Measurements from ENCODE around the gene P2RY14. TPM values are rescaled to one million over a fixed set of nuclear protein-coding genes. Genes with fewer than 3 reads are reported as not detected.

Gene P2RY14
- total RNA-seq, 1 experiment from 2014 or later, result not detected

DNA sequence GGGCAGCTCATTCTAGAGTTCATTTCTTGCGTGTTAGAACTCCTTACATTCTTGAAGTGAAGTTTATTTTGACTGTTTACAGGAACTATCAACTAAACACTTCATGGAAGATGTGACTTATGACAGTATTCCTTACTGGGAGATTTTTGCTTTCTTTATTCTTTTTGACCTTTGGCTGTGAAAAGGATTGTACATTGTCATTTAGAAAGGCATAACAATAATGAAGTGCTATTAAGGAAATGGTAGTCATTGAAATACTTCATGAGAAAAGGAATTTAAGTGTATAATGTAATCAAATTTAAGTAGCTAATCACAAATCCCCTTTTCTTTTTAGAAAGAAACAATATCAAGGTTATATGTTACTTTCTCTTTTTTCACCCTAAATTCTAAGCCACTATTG is 11.3 kb downstream of the P2RY14 start:
- H3K4me3 ChIP-seq, result no peak overlapping the region
- no peaks in the 10 kb centered on the region for H3K36me3 ChIP-seq (ENCODE audit: low read depth)
- intact Hi-C loops (cut with micrococcal nuclease; ENCODE audit: unreplicated experiment), result no loop called here
- DNase-seq, result no peak
- POLR2A ChIA-PET (ENCODE audit: unreplicated experiment), result no interaction called here
- H3K27ac ChIP-seq, result no peak overlapping the region
- CTCF ChIA-PET, result interaction anchor here (0.6 kb wide), 1 partner anchor 99 kb away, joined by 3 read pairs; no protein-coding TSS in a partner anchor
- no peaks in the 10 kb centered on the region for H3K9me3 ChIP-seq (ENCODE audit: insufficient read depth, low read depth)
- H3K79me2 ChIP-seq (ENCODE audit: low read depth), result no peaks in the 10 kb centered on the region
- H2AFZ ChIP-seq, result no peak overlapping the region
- H3K27me3 ChIP-seq (ENCODE audit: insufficient read depth, low read depth), result no peaks in the 10 kb centered on the region
- H3F3A ChIP-seq (ENCODE audit: insufficient read depth, low read depth), result no peaks in the 10 kb centered on the region
- no peak overlapping the region for H3K4me2 ChIP-seq
- no peaks in the 10 kb centered on the region for H4K20me1 ChIP-seq (ENCODE audit: insufficient read depth)
- H3K9me2 ChIP-seq (ENCODE audit: insufficient read depth), result no peaks in the 10 kb centered on the region
- H3K4me1 ChIP-seq (replicated peaks; ENCODE audit: insufficient read depth), result no peaks in the 10 kb centered on the region
- BruUV-seq (replicated peaks), result no TSS peak
- TF ChIP-seq EZH2 (IDR thresholded peaks at IDR 0.05; ENCODE audit: low read depth), result no peak
- TF ChIP-seq, protein P1, sequence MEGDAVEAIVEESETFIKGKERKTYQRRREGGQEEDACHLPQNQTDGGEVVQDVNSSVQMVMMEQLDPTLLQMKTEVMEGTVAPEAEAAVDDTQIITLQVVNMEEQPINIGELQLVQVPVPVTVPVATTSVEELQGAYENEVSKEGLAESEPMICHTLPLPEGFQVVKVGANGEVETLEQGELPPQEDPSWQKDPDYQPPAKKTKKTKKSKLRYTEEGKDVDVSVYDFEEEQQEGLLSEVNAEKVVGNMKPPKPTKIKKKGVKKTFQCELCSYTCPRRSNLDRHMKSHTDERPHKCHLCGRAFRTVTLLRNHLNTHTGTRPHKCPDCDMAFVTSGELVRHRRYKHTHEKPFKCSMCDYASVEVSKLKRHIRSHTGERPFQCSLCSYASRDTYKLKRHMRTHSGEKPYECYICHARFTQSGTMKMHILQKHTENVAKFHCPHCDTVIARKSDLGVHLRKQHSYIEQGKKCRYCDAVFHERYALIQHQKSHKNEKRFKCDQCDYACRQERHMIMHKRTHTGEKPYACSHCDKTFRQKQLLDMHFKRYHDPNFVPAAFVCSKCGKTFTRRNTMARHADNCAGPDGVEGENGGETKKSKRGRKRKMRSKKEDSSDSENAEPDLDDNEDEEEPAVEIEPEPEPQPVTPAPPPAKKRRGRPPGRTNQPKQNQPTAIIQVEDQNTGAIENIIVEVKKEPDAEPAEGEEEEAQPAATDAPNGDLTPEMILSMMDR (conservative IDR thresholded peaks at IDR 0.05), result no peak

DNA sequence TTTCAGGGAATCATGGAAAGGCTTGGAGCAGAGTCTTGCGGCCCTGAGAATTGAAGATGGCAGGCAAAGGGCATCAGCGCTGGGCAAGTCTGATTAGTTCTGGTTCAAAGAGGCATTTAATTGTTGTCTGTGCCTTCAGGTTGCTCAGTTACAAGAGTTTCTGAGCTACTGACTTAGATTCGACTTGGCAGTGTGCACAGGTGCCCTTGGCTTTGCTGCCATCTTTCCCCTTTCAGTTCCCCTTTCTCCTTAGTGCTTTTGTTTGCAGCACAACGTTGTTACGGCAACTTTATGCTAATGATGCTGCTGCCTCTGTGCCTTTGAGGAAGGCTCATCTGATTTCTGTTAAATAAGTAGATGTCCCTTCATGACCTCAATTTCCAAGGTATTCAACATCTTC is 12.5 kb downstream of the P2RY14 start:
- no peaks in the 10 kb centered on the region for H3K27me3 ChIP-seq (ENCODE audit: insufficient read depth, low read depth)
- no peaks in the 10 kb centered on the region for H4K20me1 ChIP-seq (ENCODE audit: insufficient read depth)
- no peaks in the 10 kb centered on the region for H3K79me2 ChIP-seq (ENCODE audit: low read depth)
- H3K27ac ChIP-seq, result no peak overlapping the region
- no peaks in the 10 kb centered on the region for H3K9me3 ChIP-seq (ENCODE audit: insufficient read depth, low read depth)
- no peak overlapping the region for H2AFZ ChIP-seq
- H3K36me3 ChIP-seq (ENCODE audit: low read depth), result no peaks in the 10 kb centered on the region
- DNase-seq, result no peak
- H3K9me2 ChIP-seq (ENCODE audit: insufficient read depth), result no peaks in the 10 kb centered on the region
- TF ChIP-seq, protein P1 (conservative IDR thresholded peaks at IDR 0.05), result no peak
- no peak for TF ChIP-seq EZH2 (IDR thresholded peaks at IDR 0.05; ENCODE audit: low read depth)
- ChIA-PET CTCF (interaction anchor here (0.6 kb wide), 1 partner anchor 37 kb away, joined by 9 read pairs; no protein-coding TSS in a partner anchor), POLR2A (ENCODE audit: unreplicated experiment) (no interaction called here)
- no TSS peak for BruUV-seq (replicated peaks)
- H3K4me3 ChIP-seq, result no peak overlapping the region
- no peak overlapping the region for H3K4me2 ChIP-seq
- intact Hi-C loops (cut with micrococcal nuclease; ENCODE audit: unreplicated experiment), result no loop called here
- no peaks in the 10 kb centered on the region for H3K4me1 ChIP-seq (replicated peaks; ENCODE audit: insufficient read depth)
- no peaks in the 10 kb centered on the region for H3F3A ChIP-seq (ENCODE audit: insufficient read depth, low read depth)

DNA sequence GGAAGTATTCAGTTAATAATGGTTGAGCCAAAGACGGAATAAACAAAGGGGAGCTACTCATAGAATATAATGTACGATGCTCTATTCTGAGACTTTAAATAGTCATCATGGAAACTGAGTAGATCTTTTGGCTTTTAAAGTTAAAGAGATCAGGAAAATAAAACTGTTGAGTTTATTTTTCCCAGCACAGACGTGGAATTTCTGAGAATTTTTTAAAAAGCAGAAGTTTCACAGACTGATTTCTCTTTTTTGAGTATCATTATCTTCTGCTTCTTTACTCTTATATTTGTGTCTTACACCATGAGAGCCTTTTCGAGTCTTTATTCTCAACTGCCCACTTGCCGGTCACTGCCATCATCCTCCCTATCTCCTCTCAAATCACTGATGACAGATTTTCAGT is 13.2 kb downstream of the P2RY14 start:
- POLR2A ChIA-PET (ENCODE audit: unreplicated experiment), result no interaction called here
- no TSS peak for BruUV-seq (replicated peaks)
- CTCF ChIA-PET, result no interaction called here

More for the DNA sequence above, 13.2 kb downstream of the P2RY14 start:
- no peaks in the 10 kb centered on the region for H4K20me1 ChIP-seq (ENCODE audit: insufficient read depth)
- TF ChIP-seq EZH2 (IDR thresholded peaks at IDR 0.05; ENCODE audit: low read depth), result no peak
- TF ChIP-seq, protein P1 (conservative IDR thresholded peaks at IDR 0.05), result no peak
- H3K27ac ChIP-seq, result no peak overlapping the region
- no peaks in the 10 kb centered on the region for H3K9me3 ChIP-seq (ENCODE audit: insufficient read depth, low read depth)
- no peaks in the 10 kb centered on the region for H3K79me2 ChIP-seq (ENCODE audit: low read depth)
- no peaks in the 10 kb centered on the region for H3K36me3 ChIP-seq (ENCODE audit: low read depth)
- H3K4me3 ChIP-seq, result no peak overlapping the region
- H3K9me2 ChIP-seq (ENCODE audit: insufficient read depth), result no peaks in the 10 kb centered on the region
- H2AFZ ChIP-seq, result no peak overlapping the region
- no peak for DNase-seq
- no peaks in the 10 kb centered on the region for H3F3A ChIP-seq (ENCODE audit: insufficient read depth, low read depth)
- H3K4me1 ChIP-seq (replicated peaks; ENCODE audit: insufficient read depth), result no peaks in the 10 kb centered on the region
- intact Hi-C loops (cut with micrococcal nuclease; ENCODE audit: unreplicated experiment), result no loop called here
- no peaks in the 10 kb centered on the region for H3K27me3 ChIP-seq (ENCODE audit: insufficient read depth, low read depth)
- H3K4me2 ChIP-seq, result no peak overlapping the region

All from PC-9 (cell line).